MM.1S (cell line): Measurements from ENCODE around the gene CRB1.
"Not testable (repeated sequence)": the region's sequence is repeated elsewhere in the genome, so short reads cannot be mapped to it uniquely, and the experiment has no call there.

Source experiments
- CTCF ChIP-seq: fragments of 300-600 bp; sonication (generic); IDR thresholded peaks from 2 replicates; pipeline ENCODE4 v1.5.1; 2016; ENCODE audit warnings: antibody characterized with exemption, low read length, mixed read lengths
- EZH2 ChIP-seq: fragments of 300-600 bp; sonication (generic); optimal IDR thresholded peaks from 2 replicates; pipeline ENCODE3; 2017; ENCODE audit warnings: low read depth, mild to moderate bottlenecking, antibody characterized with exemption, low read length, mixed read lengths
- EZH2phosphoT487 ChIP-seq: fragments of 300-600 bp; sonication (generic); IDR thresholded peaks from 2 replicates; pipeline ENCODE4 v1.6.1; 2018; ENCODE audit warnings: antibody characterized with exemption, low read length

DNA sequence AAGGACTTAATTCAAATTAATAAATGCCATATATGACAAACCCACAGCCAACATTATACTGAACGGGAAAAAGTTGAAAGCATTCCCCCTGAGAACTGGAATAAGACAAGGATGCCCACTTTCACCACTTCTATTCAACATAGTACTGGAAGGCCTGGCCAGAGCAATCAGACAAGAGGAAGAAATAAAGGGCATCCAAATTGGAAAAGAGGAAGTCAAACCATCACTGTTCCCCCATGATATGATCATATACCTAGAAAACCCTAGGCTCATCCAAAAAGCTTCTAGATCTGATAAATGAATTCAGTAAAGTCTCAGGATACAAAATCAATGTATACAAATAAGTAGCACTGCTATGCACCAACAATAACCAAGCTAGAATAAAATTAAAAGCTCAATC, 223.5 kb downstream of the CRB1 start:
- not testable (repeated sequence) for TF ChIP-seq CTCF, EZH2phosphoT487, EZH2
